ENCODE measurements around the gene ZFP64.
A peak's percentile ranks its signal among the peaks of the same experiment; 100 is the strongest.
"Not testable (repeated sequence)": the region's sequence is repeated elsewhere in the genome, so short reads cannot be mapped to it uniquely, and the experiment has no call there.

ZFP64 gene

DNA sequence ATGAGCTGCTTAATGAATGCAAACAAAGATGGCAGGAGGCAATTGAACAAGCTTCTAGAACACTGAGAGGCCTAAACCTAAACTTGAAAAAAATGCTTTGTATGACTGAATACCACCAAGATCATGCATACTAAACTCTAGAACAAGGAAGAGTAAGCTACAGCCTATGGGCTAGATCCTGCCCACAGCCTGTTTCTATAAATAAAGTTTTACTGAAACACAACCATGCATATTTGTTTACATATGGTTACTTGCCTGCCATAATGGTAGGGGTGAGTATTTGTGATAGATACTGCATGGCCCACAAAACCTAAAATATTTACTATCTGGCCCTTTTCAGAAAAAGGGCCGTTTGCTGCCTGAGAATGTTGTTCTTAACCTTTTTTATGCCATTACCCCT, 37.0 kb downstream of the ZFP64 start:
- DNase-seq (ENCODE audit: low spot score): no peak

DNA sequence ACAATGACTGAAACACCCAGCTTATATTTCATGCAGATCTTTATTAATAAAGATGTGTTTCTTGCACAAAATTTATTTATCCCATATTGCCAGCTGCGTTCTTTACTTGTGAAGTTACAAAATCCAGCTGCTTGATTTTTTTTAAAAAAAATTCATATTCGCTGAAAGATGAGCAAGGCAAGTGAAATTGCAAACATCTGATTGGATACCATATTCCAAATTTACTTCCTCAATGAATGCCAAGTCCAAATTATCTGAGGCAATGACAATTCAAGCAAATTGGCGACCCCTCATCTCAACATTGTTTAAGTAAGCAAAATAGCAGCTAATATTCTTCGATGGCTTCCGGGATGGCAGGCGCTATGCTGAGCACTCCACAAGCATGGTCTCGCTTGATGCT, 37.7 kb downstream of the ZFP64 start:
- no peak for DNase-seq (ENCODE audit: low spot score)

DNA sequence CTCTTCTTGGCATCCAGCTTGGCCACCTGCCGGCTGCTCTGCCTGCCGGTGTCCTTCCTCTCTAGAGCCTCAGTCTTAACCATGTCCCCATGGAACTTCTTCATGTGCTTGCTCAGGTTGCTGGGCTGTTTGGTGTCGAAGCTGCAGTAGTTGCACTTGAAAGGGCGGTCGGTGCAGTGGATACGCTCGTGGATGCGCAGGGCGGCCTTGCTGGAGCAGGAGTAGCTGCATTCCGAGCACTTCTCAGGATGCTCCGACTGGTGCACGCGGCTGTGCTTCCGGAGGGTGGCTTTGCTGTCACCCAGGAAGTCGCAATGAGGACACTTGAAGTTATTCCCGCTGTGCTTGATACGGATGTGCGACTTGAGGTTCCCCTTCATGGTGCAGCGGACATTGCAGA, 38.7 kb downstream of the ZFP64 start:
- no peak for DNase-seq (ENCODE audit: low spot score)

DNA sequence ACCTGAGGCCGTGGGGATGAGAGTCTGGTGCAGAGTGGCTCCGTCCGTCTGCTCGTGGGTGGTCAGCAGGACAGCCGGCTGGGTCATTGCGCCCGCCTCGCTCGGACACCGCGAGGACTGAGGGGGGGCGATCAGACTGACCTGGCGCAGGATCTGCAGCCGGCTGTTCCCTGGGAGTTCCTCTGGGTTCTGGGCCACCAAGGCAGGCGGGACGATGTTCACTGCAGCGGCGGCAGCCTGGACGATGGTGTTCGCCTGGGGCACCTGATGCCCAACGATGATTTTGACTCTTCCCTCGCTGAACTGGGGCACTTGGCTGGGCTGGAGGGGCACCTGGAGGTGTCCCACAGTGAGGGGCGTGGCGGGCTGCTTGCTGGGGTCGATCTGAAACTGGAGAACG, 39.2 kb downstream of the ZFP64 start:
- DNase-seq (ENCODE audit: low spot score): no peak

DNA sequence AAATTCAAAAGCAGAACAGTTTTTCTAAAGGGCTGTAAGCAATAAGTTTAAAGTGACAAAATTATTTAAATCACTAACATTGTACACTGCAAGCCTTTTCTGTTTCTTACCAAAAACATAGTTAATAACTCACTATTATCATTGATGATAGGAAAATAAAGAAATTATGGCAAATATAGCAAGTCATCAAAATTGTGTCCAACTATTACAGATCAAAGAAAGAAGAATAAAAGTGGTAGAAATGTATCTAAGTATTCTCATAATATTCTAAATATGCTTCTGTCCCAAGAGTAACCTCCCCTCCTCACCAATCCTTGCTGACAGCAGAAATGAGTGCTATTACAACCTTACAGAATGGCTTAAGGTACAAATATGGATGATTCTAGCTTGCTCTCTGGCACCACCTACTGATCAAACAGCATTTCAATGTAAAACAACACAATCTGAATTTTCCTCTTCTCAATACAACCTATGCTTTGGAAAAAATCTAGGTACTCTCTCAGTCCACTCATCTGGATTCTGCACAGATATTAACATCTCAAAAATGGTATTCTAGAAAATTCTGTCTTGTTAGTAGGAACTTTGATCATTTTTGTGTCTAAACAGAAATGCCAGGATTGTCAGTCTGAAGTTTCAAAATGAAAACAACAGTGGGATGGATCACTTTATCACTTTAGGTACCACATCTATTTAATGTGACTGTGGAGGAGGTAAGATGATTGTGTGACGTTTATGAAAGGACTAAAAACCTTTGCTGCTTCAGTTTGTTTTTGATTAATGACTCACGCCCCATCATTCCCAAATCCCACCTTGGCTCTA, 40.9 kb downstream of the ZFP64 start:
- peak; percentile 60 for DNase-seq (ENCODE audit: low spot score)

DNA sequence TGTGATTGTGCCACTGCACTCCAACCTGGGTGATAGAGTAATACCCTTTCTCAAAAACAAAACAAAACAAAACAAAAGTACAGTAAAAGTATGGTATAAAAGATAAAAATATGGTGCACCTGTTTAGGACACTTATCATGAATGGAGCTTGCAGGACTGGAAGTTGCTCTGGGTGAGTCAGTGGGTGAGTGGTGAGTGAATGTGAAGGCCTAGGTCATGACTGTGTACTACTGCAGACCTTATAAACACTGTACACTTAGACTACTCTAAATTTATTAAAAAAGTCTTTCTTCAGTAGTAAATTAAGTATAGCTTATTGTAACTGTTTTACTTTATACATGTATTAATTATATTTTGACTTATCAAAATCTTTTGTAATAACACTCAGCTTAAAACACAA, 46.0 kb downstream of the ZFP64 start:
- DNase-seq (ENCODE audit: low spot score): no peak

DNA sequence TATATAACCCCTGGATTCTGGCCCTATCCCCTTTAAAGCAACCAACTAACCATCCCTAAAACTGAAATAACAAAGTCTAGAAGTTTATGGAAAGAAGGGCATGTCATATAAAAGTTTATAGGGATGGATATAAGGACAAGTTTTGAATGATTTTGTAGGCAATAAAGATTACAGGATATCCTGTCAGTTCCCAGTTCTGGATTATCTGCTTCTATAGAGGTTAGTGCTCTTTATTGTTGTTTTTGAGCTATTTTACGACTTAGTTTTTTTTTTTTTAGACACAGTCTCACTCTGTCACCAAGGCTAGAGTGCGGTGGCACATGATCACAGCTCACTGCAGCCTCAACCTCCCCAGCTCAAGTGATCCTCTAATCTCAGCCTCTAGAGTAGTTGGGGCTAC, 48.3 kb downstream of the ZFP64 start:
- no peak for DNase-seq (ENCODE audit: low spot score)

DNA sequence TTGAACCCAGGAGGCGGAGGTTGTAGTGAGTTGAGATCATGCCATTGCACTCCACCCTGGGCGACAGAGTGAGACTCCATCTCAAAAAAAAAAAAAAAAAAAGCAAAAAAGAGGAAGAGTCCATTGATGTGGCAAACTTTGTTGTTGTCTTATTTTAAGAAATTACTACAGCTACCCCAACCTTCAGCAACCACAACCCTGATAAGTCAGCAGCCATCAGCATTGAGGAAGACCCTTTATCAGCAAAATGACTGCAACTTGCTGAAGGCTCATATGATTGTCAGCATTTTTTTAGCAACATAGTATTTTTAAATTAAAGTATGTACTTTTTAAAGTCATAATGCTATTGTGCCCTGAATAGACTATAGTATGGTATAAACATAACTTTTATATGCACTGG, 48.8 kb downstream of the ZFP64 start:
- DNase-seq (ENCODE audit: low spot score): no peak

DNA sequence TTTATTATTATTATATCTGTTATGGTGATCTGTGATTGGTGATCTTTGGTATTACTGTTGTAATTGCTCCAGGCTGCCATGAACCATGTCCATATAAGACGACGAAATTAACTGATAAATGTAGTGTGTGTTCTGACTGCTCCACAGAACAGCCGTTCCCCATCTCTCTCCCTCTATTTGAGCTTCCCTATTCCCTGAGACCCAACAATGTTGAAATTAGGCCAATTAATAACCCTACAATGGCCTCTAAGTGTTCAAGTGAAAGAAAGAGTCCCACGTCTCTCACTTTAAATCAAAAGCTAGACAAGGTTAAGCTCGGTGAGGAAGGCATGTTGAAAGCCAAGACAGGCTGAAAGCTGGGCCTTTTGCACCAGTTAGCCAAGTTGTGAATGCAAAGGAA, 51.6 kb downstream of the ZFP64 start:
- DNase-seq (ENCODE audit: low spot score): no peak

DNA sequence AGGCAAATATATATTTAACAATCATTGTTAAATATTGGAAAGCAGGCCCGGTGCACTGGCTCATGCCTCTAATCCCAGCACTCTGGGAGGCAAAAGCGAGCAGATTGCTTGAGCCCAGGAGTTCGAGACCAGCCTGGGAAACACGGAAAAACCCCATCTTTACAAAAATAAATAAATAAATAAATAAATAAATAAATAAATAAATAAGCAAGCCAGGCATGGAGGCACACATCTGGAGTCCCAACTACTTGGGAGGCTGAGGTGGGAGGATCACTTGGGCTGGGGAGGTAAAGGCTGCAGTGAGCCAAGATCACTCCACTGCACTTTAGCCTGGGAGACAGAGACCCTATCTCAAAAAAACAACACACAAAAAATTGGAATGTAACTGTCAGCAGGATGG, 53.7 kb downstream of the ZFP64 start:
- DNase-seq (ENCODE audit: low spot score): no peak

DNA sequence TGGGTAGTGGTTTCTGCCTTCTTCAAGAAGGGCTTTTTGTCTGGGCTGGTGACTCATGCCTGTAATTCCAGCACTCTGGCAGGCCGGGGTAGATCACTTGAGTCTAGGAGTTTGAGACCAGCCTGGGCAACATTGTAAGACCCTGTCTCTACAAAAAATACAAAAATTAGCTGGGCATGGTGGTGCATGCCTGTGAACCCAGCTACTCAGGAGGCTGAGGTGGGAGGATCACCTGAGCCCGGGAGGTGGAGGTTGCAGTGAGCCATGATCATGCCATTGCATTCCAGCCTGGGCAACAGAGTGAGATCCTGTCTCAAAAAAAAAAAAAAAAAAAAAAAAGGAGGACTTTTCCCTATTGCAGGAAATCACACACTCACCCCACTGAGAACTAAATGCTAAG, 57.9 kb downstream of the ZFP64 start:
- not testable (repeated sequence) for DNase-seq (ENCODE audit: low spot score)

DNA sequence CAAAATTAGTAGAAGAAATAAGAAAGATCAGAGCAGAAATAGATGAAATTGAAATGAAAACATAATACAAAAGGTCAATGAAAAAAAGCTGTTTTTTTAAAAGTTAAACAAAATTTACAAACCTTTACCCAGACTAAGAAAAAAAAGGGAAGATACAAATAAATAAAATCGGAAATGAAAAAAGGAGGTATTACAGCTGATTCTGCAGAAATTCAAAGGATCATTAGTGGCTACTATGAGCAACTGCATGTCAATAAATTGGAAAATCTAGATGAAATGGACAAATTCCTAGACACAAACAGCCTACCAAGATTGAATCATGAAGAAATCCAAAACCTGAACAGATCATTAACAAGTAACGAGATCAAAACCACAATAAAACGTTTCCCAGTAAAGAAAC, 59.2 kb downstream of the ZFP64 start:
- DNase-seq (ENCODE audit: low spot score): no peak

DNA sequence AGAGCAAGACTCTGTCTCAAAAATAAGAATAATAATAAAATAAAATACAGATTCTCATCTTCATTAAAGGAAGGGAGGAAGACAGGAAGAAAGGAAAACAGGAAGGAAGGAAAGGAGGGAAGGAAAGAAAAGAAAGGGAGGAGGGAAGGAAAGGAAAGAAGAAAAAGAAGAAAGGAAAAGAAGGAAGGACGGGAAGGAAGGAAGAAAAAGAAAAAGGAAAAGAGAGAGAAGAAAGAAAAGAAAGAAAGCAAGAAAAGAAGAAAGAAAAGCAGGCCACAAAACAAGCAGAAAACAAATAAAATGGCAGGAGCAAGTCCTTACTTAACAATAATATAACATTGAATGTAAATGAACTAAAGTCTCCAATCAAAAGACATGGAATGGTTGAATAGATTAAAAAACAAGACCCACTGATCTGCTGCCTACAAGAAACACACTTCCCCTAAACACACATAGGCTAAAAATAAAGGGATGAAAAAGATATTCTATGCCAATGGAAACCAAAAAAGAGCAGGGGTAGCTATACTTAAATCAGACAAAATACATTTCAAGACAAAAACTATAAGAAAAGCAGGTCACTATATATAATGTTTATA, 60.4 kb downstream of the ZFP64 start:
- DNase-seq (ENCODE audit: low spot score): no peak

DNA sequence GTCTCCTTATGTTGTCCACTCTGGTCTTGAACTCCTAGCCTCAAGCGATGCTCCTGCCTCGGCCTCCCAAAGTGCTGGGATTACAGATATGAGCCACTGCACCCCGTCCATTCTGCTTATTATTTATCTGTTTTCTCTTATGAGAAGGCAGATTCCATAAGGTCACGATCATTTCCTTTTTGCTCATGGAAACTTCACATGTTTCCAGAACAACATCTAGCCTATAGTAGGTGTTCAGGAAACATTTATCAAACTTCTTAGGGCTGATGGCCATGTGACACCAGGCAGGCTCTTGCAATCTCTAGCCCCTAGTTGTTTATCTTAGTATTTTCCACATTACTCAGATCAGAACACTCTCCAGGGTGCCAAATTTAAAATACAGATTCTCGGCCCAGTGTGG, 61.2 kb downstream of the ZFP64 start:
- DNase-seq (ENCODE audit: low spot score): no peak

DNA sequence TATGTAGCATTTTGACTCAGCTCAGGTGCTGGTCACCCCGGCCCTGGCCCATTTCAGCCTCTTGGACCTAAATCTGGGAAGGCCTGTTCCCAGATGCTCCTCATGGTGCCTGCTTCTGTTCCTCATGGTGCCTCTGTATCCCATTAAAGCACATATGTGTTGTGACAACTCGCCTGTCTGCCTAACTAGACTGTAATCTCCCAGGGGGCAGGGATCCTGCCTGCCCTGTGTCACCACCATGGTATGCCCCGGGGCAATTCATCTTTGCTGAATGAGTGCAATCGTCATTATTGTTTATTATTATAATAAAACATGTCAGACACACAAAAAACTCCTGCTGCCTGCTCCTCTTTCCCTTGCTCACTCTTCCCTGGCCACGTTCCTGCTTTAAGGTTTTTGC, 62.0 kb downstream of the ZFP64 start:
- no peak for DNase-seq (ENCODE audit: low spot score)

DNA sequence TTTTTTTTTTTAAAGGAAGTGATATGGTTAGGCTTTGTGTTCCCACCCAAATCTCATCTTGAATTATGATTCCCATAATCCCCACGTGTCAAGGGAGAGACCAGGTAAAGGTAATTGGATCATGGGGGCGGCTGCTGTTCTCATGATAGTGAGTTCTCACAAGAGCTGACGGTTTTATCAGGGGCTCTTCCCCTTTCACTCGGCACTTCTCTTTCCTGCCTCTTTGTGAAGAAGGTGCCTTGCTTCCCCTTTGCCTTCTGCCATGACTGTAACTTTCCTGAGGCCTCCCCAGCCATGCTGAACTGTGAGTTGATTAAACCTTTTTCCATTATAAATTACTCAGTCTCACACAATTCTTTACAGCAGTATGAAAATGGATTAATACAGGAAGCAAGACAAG, 64.3 kb downstream of the ZFP64 start:
- no peak for DNase-seq (ENCODE audit: low spot score)

DNA sequence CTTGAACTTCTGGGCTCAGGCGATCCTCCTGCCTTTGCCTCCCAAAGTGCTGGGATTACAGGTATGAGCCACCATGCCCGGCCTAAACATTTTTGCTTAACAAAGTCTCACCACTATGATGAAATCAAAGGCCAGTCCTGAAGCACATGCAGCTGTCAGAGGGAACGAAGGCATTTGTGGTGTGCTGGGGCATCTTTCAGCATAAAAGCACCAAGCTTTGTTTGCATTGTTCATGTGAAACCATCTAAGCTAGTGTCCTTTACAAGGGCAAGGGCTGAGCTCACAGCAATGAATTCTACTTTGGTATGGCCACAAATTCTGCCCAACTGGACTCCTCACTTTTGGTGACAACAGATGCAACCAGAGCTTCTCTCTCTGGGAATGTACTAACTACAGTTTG, 66.8 kb downstream of the ZFP64 start:
- DNase-seq (ENCODE audit: low spot score): no peak

DNA sequence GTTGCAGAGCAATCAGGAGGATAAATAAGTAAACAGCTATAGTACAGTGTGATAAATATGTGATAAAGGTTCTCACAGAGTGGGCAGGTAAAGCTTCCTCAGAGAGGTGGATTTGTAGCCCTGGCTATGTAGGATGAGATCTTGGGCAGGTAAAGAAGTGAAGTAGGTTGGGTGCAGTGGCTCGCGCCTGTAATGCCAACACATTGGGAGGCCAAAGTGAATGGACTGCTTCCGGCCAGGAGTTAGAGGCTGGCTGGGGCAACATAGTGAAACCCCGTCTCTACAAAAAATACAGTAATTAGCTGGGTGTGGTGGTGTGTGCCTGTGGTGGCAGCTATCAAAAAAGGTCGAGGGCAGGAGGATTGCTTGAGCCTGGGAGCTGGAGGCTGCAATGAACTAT, 72.9 kb downstream of the ZFP64 start:
- DNase-seq (ENCODE audit: low spot score): no peak

DNA sequence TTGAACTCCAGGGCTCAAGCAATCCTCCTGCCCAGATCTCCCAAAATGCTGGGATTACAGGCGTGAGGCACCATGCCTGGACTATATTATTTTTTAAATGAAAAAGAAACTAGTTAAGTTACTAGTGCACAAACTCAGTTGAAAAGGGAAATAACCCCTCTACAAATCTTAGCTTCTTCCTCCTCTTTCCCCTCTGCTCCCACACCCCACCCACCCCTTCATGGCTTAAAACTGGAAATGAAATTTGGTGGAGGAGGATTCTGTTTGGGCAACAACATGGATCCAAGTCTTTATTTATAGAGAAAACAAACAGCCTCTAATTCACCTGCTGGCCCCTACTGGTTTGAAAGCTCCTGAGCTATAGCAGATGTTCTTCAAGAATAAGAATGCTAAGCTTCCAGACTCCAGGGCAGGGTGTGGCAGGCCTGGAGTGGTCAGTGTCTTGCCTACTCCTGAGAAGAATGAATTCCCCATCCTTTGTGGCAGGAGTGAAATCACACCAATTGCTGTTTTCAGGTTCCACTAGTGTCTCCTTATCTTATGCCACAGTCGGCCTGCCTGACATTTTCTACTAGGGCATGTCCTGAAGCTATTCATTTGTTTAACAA, 73.5 kb downstream of the ZFP64 start:
- no peak for DNase-seq (ENCODE audit: low spot score)

DNA sequence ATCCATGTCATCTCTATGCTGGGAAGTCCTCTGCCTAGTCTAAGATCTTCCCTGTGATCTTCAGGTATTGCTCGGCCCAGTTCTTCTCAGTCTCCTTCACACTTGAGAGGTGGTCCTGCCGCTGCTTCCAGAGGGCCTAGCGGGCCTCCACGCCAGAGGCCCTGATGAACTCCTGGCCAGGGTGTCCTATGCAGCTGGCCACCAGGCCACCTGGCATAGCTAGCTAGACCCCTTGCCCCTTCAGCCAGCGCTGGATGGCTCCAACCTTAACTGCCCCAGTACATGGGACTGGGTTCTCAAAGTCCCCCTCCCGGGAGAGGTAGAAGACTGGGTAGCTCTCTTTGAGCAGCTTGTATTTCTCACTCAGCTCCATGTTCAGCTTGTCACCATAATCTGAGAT, 81.1 kb downstream of the ZFP64 start:
- DNase-seq (ENCODE audit: low spot score): no peak

DNA sequence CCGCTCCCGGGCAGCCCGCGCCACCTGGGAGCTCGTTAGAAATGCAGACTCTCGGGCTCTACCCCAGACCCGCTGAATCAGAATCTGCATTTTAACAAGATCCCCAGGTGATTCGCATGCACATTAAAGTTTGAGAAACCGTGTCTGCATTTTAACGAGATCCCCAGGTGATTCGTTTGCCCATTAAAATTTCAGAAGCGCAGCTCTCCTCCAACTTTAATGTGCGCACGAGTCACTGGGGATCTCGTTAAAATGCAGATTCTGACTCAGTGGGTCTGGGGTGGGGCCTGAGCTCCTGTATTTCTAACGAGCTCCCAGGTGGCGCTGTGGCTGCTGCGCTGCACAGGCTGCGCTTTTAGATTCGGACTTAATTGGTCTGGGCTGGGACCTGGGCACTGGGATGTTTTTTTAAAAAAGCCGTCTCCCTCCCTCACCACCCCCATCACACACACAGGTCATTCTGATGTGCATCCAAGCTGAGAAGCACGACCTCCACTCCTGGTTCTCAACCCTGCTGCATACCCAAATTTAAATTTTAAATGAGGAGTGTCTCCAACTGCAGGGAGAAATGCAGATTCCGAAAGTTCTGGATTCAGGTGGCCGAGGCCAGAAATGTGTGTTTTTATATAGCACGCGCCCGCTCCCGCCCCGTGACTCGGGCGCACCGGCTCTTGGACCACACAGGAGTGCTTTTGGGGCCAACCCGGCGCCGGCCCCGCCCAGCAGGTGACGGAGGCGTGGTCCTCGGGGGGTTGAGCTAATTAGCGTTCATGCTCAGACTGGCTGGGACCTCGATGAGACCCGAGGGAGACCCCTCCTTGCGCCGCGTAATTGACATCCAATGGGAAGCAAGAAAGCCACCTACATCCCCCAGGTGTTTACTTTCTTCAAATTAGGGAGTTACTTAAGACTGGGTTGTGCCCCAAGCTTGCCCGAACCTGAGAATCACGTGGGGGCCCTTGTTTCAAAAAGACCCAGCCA, 85.8 kb downstream of the ZFP64 start:
- peak; percentile 84 for DNase-seq (ENCODE audit: low spot score)
